H7 (cell line): ENCODE results near the gene CELF6. TPM values are rescaled to one million over a fixed set of nuclear protein-coding genes. Genes with fewer than 3 reads are reported as not detected.

Experiments
- DNase-seq: peaks from one replicate; pipeline ENCODE4 v3.0.0; 2012
- H3K27me3 ChIP-seq: 2 replicates; pipeline ENCODE4 v1.6.0; 2011; ENCODE audit warnings: mild to moderate bottlenecking, low read length; ENCODE audit not compliant: control insufficient read depth, insufficient read depth
- H3K36me3 ChIP-seq: replicated peaks from 2 replicates; pipeline ENCODE4 v1.5.1; 2011; ENCODE audit warnings: low read length; ENCODE audit not compliant: control insufficient read depth, insufficient read depth
- H3K4me3 ChIP-seq: 2 replicates; pipeline ENCODE4 v1.5.1; 2011; ENCODE audit warnings: low read depth, mild to moderate bottlenecking, control low read depth, low read length, moderate library complexity; ENCODE audit not compliant: insufficient read depth
- total RNA-seq: library from RNA; depleted of rRNA; stranded (reverse); fragments of >200 nt; shearing (Covaris generic); gene quantifications from 2 replicates; pipeline ENCODE4 v1.2.3, GENCODE V29; 2014

The CELF6 gene
- total RNA-seq, 1 experiment from 2014 or later, result 0.21 TPM

DNA sequence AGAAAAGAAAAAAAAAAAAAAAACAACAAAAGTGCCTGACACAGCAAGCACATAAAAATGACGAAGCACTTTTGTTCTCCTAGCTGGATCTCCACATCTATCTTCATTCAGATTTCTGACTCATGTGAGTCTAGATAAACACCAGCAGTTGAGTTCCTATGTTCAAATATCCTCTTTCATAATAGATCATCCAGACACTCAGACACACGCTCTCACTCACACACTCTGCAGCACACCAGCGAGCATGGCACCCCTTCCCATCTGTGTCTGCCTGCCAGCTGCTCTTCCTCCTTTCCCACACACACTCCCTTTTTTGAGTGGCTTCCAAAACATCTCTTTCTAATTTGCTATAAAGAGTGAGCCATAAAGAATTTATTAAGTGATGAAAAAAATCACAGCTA is 19.8 kb upstream of the CELF6 start:
- Histone ChIP-seq H3K27me3 (no peaks in the 10 kb centered on the region), H3K36me3 (peaks cover 3% of the 10 kb centered on the region), H3K4me3 (no peak overlapping the region)
- DNase-seq, result no peak

DNA sequence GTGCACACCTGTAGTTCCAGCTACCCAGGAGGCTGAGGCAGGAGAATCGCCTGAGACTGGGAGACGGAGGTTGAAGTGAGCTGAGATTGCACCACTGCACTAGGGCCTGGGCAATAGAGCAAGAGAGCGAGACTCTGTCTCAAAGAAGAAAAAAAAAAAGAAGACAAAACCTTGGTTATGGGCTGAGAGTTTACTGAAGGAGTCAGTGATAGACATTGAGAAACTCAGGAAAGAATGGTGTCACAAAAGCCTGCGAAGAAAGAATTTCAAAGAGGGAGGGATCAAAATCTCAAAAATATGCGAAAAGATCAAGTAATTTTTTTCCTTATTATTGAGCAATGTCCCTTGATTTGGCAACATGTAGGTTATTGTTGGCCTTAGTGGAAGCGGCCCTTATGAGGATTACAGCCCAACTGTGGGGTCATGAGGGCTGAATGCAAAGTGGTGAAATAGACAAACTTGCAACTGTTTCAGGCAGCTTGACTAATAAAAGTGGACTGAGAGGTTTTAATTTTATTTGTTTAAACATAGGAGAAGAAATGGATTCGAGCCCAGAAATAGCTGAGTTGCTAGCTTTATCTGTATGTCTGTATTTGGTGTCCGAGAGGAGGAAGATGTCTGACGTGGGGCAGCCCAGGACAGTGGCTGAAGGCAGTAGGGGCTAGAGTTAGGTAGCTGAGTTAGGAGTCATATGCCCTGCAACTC is 18.8 kb upstream of the CELF6 start:
- Histone ChIP-seq H3K4me3 (no peak overlapping the region), H3K36me3 (no peaks in the 10 kb centered on the region; the same call in 1 of the 2 replicates), H3K27me3 (no peaks in the 10 kb centered on the region)
- no peak for DNase-seq

DNA sequence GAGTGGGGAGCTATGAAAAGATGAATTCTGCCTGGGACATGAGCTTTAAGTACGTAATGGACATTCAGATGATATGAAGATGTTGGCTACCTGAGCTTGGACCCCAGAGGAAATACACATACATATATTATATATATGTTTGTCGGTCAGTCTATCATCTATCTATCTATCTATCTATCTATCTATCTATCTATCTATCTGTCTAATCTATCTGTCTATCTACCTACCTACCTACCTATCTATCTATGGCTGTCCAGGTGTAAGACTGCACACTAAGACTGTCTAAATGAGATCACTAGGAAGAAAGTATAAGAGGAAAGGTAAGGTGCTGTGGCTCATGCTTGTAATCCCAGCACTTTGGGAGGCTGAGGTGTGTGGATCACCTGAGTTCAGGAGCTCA is 18.2 kb upstream of the CELF6 start:
- DNase-seq, result no peak
- Histone ChIP-seq H3K27me3 (no peaks in the 10 kb centered on the region), H3K4me3 (no peak overlapping the region), H3K36me3 (no peaks in the 10 kb centered on the region; the same call in 1 of the 2 replicates)

DNA sequence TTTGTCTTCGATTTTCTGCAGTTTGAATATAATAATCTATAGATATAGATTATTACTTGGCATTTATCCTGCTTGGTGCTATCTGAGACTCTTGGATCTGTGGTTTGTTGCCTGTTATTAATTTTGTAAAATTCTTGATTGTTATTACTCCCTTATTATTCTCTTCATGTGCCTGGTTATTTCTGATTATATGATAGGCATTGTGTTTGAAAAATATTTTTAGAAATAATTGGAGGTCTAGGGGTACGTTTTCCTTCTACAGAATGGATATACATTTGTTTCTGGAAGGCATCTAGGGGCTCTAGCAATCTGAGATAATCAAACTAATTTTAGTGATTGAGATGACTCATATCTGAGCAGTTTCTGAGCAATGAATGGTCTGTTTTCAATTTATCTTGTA is 14.9 kb upstream of the CELF6 start:
- no peaks in the 10 kb centered on the region for H3K27me3 ChIP-seq

GRCh38 chr15:72331021-72331420 is 11.1 kb upstream of the CELF6 start:
- no peaks in the 10 kb centered on the region for H3K36me3 ChIP-seq
- no peaks in the 10 kb centered on the region for H3K27me3 ChIP-seq
- no peak overlapping the region for H3K4me3 ChIP-seq
- DNase-seq, result no peak

More for the DNA sequence above, 14.9 kb upstream of the CELF6 start:
- no peaks in the 10 kb centered on the region for H3K36me3 ChIP-seq
- H3K4me3 ChIP-seq, result no peak overlapping the region
- no peak for DNase-seq

DNA sequence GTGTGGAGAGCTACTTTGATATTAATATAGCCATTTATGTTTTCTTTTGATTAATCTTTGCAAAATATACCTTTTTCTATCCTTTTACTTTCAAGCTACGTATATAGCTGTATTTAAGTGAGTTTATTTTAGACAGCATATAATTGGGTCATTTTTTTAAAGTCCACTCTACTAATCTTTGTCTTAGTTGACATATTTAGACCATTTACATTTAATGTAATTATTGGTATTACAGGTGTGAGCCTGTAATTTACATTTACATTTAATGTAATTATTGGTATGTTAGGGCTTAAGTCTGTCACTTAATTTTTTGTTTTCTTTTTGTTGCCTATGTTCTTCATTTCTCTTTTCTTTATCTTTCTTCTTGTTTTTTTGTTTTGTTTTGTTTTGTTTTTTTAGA is 3.8 kb upstream of the CELF6 start:
- Histone ChIP-seq H3K4me3 (no peak overlapping the region), H3K36me3 (no peaks in the 10 kb centered on the region), H3K27me3 (peaks cover 13% of the 10 kb centered on the region)
- DNase-seq, result no peak

DNA sequence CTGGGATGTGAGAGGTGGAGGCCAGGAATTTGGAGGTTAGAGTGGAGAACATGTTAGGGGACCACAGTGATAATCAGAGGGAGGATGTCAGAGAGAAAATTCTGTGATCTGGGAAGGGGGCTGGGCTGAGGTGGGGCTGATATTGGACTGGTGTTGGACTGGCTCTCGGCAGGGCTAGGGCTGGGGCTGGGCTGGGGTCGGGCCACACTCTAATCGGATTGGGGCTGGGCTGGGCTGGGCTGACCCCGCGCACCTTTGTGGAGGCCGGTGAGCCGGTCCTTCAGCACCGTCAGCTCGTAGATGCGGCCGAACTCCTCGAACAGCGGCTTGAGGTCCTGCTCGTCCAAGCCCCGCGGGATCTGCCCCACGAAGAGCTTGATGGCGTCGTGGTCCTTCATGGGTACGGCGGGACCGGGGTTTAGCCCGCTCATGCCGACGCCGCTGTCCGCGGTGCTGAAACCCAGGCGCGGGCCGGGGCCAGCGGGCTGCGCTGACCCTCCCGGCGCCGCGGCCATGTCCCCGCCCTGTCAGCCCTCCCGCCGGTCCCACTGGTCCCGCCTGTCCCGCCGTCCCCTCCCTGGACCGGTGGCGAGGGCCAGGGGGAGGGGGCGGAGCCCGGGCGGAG is 485 bp downstream of the CELF6 start:
- Histone ChIP-seq H3K27me3 (peaks cover 37% of the 10 kb centered on the region), H3K36me3 (no peaks in the 10 kb centered on the region), H3K4me3 (peak overlapping the region; percentile 8)
- DNase-seq, result no peak

DNA sequence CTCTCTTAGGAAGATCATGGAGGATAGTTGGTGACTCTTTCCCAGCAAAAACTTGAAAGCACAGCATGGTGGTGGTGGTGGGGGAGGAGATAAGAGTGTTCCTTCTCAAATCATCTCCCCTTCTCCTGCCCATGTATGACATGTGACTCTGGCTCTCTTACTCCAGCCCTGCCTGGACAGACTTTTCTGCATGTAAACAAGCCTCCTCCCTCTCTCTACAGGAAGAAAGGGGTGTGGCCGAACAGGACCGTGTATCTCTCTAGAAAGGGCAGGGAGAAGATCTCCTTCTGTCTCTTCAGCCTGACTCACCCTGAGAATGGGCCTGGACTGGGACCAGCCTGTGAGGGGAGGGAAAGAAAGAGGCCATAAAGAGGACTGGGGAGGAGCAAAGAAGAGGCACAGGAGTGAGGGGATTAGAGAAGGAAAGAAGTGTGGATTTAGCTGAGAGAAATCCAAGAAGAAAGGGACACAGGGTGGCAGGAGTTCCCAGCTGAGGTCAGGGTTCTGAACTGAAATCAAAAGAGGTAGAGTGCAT is 1.5 kb downstream of the CELF6 start:
- no peak overlapping the region for H3K4me3 ChIP-seq
- H3K27me3 ChIP-seq, result peaks cover 41% of the 10 kb centered on the region
- DNase-seq, result no peak
- H3K36me3 ChIP-seq, result no peaks in the 10 kb centered on the region

GRCh38 chr15:72315706-72316370 is 4.1 kb downstream of the CELF6 start:
- no peak overlapping the region for H3K4me3 ChIP-seq
- H3K36me3 ChIP-seq, result no peaks in the 10 kb centered on the region
- DNase-seq, result no peak
- peaks cover 39% of the 10 kb centered on the region for H3K27me3 ChIP-seq

DNA sequence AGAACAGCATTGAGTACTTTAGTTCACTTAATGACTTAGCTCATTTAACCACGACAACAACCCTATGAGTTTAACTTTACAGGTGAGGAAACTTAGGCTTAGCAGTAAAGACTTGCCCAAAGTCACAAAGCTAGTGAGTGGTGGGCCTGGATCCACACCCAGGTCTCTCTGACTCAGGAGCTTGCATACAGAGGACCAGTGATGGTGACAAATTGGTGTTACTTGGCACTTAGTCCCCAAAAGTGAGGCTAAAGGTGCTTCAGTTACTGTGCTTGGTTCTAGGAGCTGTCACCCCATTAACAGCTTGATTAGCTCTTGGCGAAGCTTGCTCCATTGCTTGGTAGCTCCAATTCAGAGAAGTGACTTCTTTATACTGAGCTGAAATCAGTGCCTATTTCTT is 6.1 kb downstream of the CELF6 start:
- Histone ChIP-seq H3K27me3 (peaks cover 32% of the 10 kb centered on the region), H3K4me3 (no peak overlapping the region), H3K36me3 (no peaks in the 10 kb centered on the region)
- no peak for DNase-seq

- H3K4me3 ChIP-seq, result no peak overlapping the region
- H3K27me3 ChIP-seq, result peaks cover 27% of the 10 kb centered on the region
- DNase-seq, result no peak
- H3K36me3 ChIP-seq, result no peaks in the 10 kb centered on the region
These were observed 6.5 kb downstream of the CELF6 start for GRCh38 chr15:72313448-72313840.

- no peaks in the 10 kb centered on the region for H3K36me3 ChIP-seq
- no peak overlapping the region for H3K4me3 ChIP-seq
- DNase-seq, result peak; percentile 87
- H3K27me3 ChIP-seq, result peaks cover 21% of the 10 kb centered on the region
These were observed 7.1 kb downstream of the CELF6 start for GRCh38 chr15:72312605-72313447.

- no peak for DNase-seq
- peaks cover 6% of the 10 kb centered on the region for H3K27me3 ChIP-seq
These were observed 12.9 kb downstream of the CELF6 start for GRCh38 chr15:72307026-72307425.

DNA sequence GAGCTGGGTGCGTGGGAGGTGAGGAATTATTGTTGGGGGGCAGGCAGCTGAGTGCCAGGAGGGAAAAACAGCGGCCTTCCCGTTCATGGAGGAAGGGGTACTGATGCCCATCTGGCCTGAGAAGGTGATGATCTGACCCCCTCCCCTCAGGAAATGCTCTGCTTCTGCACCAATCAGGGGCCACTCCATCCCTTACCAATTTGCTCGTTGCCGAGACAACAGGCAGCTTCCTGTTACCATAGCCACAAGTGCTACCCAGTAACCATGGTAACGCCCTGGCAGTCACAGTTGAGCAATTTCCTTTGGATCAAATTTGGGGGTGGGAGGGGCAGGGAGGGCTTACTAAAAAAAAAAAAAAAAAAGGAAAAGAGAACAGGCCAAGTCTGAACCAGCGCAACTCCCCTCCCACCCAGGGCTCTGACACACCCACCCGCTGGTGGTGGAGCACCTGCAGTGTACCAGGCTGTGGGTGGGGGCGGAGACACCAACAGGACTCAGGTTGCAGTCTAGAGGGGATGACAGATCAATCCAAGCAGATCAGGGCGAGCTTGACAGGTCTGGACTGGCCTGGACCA is 13.7 kb downstream of the CELF6 start:
- H3K36me3 ChIP-seq, result no peaks in the 10 kb centered on the region
- no peak overlapping the region for H3K4me3 ChIP-seq
- peaks cover 6% of the 10 kb centered on the region for H3K27me3 ChIP-seq
- DNase-seq, result peak; percentile 76

More at GRCh38 chr15:72307026-72307425, 12.9 kb downstream of the CELF6 start:
- H3K36me3 ChIP-seq, result no peaks in the 10 kb centered on the region
- H3K4me3 ChIP-seq, result no peak overlapping the region
